Bronchial epithelial cell (primary cell): ENCODE data around the gene USP6NL. TPM values are rescaled to one million over a fixed set of nuclear protein-coding genes. Genes with fewer than 3 reads are reported as not detected.

Experiments used
- DNase-seq: peaks from one replicate; pipeline ENCODE4 v3.0.0-alpha.2; 2010; ENCODE audit warnings: low read depth
- FAIRE-seq: peaks from 2 replicates; lab custom pipeline; 2011; peaks lifted over from hg19 to GRCh38; lab: Jason Lieb, UNC
- H3K27me3 ChIP-seq: 2 replicates; pipeline ENCODE4 v1.5.1; 2011; ENCODE audit warnings: low read length; ENCODE audit not compliant: control insufficient read depth, insufficient read depth
- H3K36me3 ChIP-seq: 2 replicates; pipeline ENCODE4 v1.5.1; 2011; ENCODE audit warnings: low read length; ENCODE audit not compliant: control insufficient read depth, insufficient read depth
- H3K4me3 ChIP-seq: 2 replicates; pipeline ENCODE4 v1.5.1; 2011; ENCODE audit warnings: mild to moderate bottlenecking, low read depth, low read length, control low read depth
- CTCF ChIP-seq: IDR thresholded peaks from 2 replicates; pipeline ENCODE4 v1.5.1; 2011; ENCODE audit warnings: mild to moderate bottlenecking, moderate library complexity, low read length, control low read depth, inconsistent platforms; ENCODE audit not compliant: insufficient read depth, severe bottlenecking
- total RNA-seq: library from RNA; depleted of rRNA; stranded (reverse); fragments of >200 nt; gene quantifications from 2 replicates; pipeline ENCODE4 v1.2.1, GENCODE V29; 2014

The USP6NL gene
- total RNA-seq, 1 donor from 2014 or later: 8.7 TPM

- Histone ChIP-seq H3K4me3 (no peak overlapping the region), H3K36me3 (no peaks in the 10 kb centered on the region), H3K27me3 (no peaks in the 10 kb centered on the region)
- no peak for TF ChIP-seq CTCF
- FAIRE-seq (no peak), DNase-seq (no peak)
These were observed 2.4 kb downstream of the USP6NL start for GRCh38 chr10:11609052-11609451.

- DNase-seq: no peak
- no peak overlapping the region for H3K4me3 ChIP-seq
- H3K27me3 ChIP-seq: no peaks in the 10 kb centered on the region
- TF ChIP-seq CTCF: no peak
- no peak for FAIRE-seq
- no peaks in the 10 kb centered on the region for H3K36me3 ChIP-seq
These were observed 3.1 kb downstream of the USP6NL start for GRCh38 chr10:11608159-11609013.

- FAIRE-seq: no peak
- H3K4me3 ChIP-seq: no peak overlapping the region
- no peaks in the 10 kb centered on the region for H3K27me3 ChIP-seq
- DNase-seq: no peak
- TF ChIP-seq CTCF: no peak
- no peaks in the 10 kb centered on the region for H3K36me3 ChIP-seq
These were observed 5.5 kb downstream of the USP6NL start for GRCh38 chr10:11605807-11606408.

GRCh38 chr10:11604865-11605650 lies 6.4 kb downstream of the USP6NL start:
- no peaks in the 10 kb centered on the region for H3K36me3 ChIP-seq
- no peaks in the 10 kb centered on the region for H3K27me3 ChIP-seq
- FAIRE-seq (no peak), DNase-seq (no peak)
- no peak overlapping the region for H3K4me3 ChIP-seq
- TF ChIP-seq CTCF: no peak

- DNase-seq (no peak), FAIRE-seq (no peak)
- H3K27me3 ChIP-seq: no peaks in the 10 kb centered on the region
- no peaks in the 10 kb centered on the region for H3K36me3 ChIP-seq
- H3K4me3 ChIP-seq: no peak overlapping the region
- no peak for TF ChIP-seq CTCF
These were observed 7.7 kb downstream of the USP6NL start for GRCh38 chr10:11603741-11604140.
